Measurements from ENCODE around the gene PHRF1. TPM values are rescaled to one million over a fixed set of nuclear protein-coding genes. Genes with fewer than 3 reads are reported as not detected.
A peak's percentile ranks its signal among the peaks of the same experiment; 100 is the strongest.

The PHRF1 gene
- total RNA-seq, 1 experiment from 2014 or later = 48.9 TPM

DNA sequence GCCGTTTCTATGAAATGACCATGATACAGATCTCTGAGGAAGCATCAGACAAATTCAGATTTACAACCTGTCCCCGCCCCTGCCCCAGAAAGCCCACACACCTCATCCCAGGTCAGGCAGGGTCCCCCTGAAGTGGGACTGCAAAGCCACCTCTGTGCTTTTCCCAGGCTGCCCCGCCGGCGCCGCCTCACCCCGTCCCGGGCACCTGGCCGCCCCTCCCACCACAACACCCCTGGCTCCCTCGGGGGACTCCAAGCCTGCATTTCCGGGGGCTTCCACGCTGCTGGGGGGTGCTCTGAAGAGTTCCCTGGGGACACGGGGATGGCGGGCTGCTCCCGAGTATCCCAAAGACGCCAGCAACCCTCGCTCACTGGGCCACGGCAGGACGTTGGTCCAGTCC, 84.0 kb downstream of the PHRF1 start:
- no peak for TF ChIP-seq CTCF (conservative IDR thresholded peaks at IDR 0.05)
- no peak overlapping the region for H4K91ac ChIP-seq (ENCODE audit: insufficient read length, low read depth, low read length)
- H2BK120ac ChIP-seq (ENCODE audit: low read depth, low read length, poor library complexity, severe bottlenecking) = no peak overlapping the region
- H3K9me3 ChIP-seq (ENCODE audit: control insufficient read depth, low read depth, low read length) = no peaks in the 10 kb centered on the region
- no peak overlapping the region for H2AFZ ChIP-seq (ENCODE audit: low read length)
- H3K23me2 ChIP-seq (ENCODE audit: insufficient read length, low read depth, low read length, poor library complexity, severe bottlenecking) = no peaks in the 10 kb centered on the region
- no peaks in the 10 kb centered on the region for H3K4me1 ChIP-seq (ENCODE audit: insufficient read depth, low read length)
- WGBS (ENCODE audit: extremely low coverage, insufficient read length, low lambda C conversion rate) = no CpG with 5 or more reads among the region's 19 CpGs
- no peak overlapping the region for H3K4ac ChIP-seq (ENCODE audit: low read depth, low read length)
- H3K79me1 ChIP-seq (ENCODE audit: insufficient read depth, low read depth, low read length, poor library complexity, severe bottlenecking) = no peaks in the 10 kb centered on the region
- Mint-ChIP-seq H3K4me1 (0 out of 4 replicates have a peak, but pooled peaks cover 0 to 3% of the 10 kb centered on the region in 2 experiments), H3K36me3 (ENCODE audit: insufficient read depth in 1 of 3, low read depth in 3 of 3) (peaks cover 6 to 47% (median 28%) of the 10 kb centered on the region in 3 experiments; a peak in 6 of 7 replicates), H3K9me3 (no peaks in the 10 kb centered on the region), H3K27ac (peak overlapping the region in 1 of 3 experiments; percentile 30; a peak in 1 of 7 replicates), H3K4me3 (no peak overlapping the region), H3K27me3 (ENCODE audit: low read depth) (no peaks in the 10 kb centered on the region)
- H3K14ac ChIP-seq (ENCODE audit: insufficient read depth, low read length) = no peak overlapping the region
- H3K18ac ChIP-seq (ENCODE audit: insufficient read length, low read depth, low read length) = no peak overlapping the region
- H3K56ac ChIP-seq (ENCODE audit: insufficient read length, low read depth, low read length) = no peak overlapping the region
- H2BK12ac ChIP-seq (ENCODE audit: insufficient read length, low read depth, low read length) = no peak overlapping the region
- no peak overlapping the region for H3K9ac ChIP-seq (ENCODE audit: extremely low read depth, insufficient read length, low read length)
- H3K27me3 ChIP-seq (ENCODE audit: insufficient read depth, low read length) = no peaks in the 10 kb centered on the region
- H4K20me1 ChIP-seq (ENCODE audit: control insufficient read depth, insufficient read depth, insufficient read length) = no peaks in the 10 kb centered on the region
- H4K8ac ChIP-seq (replicated peaks; ENCODE audit: insufficient read length, low read depth, low read length) = no peak overlapping the region
- DNase-seq = no peak
- no peak overlapping the region for H2AK5ac ChIP-seq (ENCODE audit: insufficient read length, low read length)
- no peaks in the 10 kb centered on the region for H3K79me2 ChIP-seq (ENCODE audit: insufficient read depth, low read length)
- H3K27ac ChIP-seq (ENCODE audit: insufficient read length, low read depth, low read length) = no peak overlapping the region
- no peak overlapping the region for H3T11ph ChIP-seq (ENCODE audit: low read length)
- H4K5ac ChIP-seq (ENCODE audit: insufficient read length, low read depth, low read length) = no peak overlapping the region
- H2BK15ac ChIP-seq (ENCODE audit: low read depth, low read length) = no peak overlapping the region
- H3K4me2 ChIP-seq (ENCODE audit: insufficient read depth, insufficient read length, low read length) = no peak overlapping the region
- no peak overlapping the region for H2BK20ac ChIP-seq (ENCODE audit: low read depth, low read length, poor library complexity, severe bottlenecking)
- no peak overlapping the region for H2BK5ac ChIP-seq (ENCODE audit: insufficient read length, low read length)
- H3K23ac ChIP-seq (ENCODE audit: insufficient read length, low read depth, low read length) = no peak overlapping the region
